HepG2 (cell line): Measurements from ENCODE around the gene PPP1R18. TPM values are rescaled to one million over a fixed set of nuclear protein-coding genes. Genes with fewer than 3 reads are reported as not detected.

ENCODE experiments used
- ATAC-seq: fragments of 200-7000 bp; cut with Tn5 transposase; 3 replicates; pipeline ENCODE4 v1.9.1; 2020; ENCODE audit warnings: mild to moderate bottlenecking, moderate library complexity
- BruUV-seq: library from RNA; stranded (reverse); fragments of 400-500 nt; replicated peaks from 2 replicates; lab custom pipeline; 2021; lab: Mats Ljungman, UMichigan
- CTCF ChIA-PET: fragments of 300-600 bp; formaldehyde crosslinking; extraction: SDS; loops from one replicate; lab custom pipeline; 2021; ENCODE audit warnings: low total read pairs, inconsistent platforms, low intra/inter-chr PET ratio; lab: Yijun Ruan, JAX
- POLR2A ChIA-PET: fragments of 350-600 bp; sonication (Branson Sonifier 250); formaldehyde crosslinking; loops from one replicate; lab custom pipeline; 2020; ENCODE audit warnings: antibody characterized with exemption, inconsistent platforms; lab: Yijun Ruan, JAX
- DNase-seq: peaks from one replicate; pipeline ENCODE4 v3.0.0-alpha.2; 2015; ENCODE audit warnings: low spot score
- FAIRE-seq: peaks from 3 replicates; lab custom pipeline; 2011; peaks lifted over from hg19 to GRCh38; lab: Jason Lieb, UNC
- H2AFZ ChIP-seq: one replicate; pipeline ENCODE4 v1.6.1; 2011; ENCODE audit warnings: low read length, inconsistent platforms
- H3K27ac ChIP-seq: fragments of 300-600 bp; 3 replicates; pipeline ENCODE4 v1.8.0; 2011; ENCODE audit warnings: mixed run types, mild to moderate bottlenecking, mixed read lengths, low read length, inconsistent platforms; ENCODE audit not compliant: insufficient read depth; ENCODE audit errors: extremely low read length
- H3K27me3 ChIP-seq, 2 experiments: fragments of 200-600 bp in 1 of 2; 2 replicates in 1 of 2; 3 replicates in 1 of 2; pipeline versions ENCODE4 v1.6.0 to v1.8.0; 2011; ENCODE audit warnings: low read length in 2 of 2, mild to moderate bottlenecking in 2 of 2, moderate library complexity in 2 of 2, inconsistent platforms in 1 of 2; ENCODE audit not compliant: insufficient read depth in 2 of 2, control insufficient read depth in 1 of 2
- H3K36me3 ChIP-seq, 2 experiments: fragments of 200-600 bp in 1 of 2; replicated peaks in 1 of 2; 2 replicates in 1 of 2; 3 replicates in 1 of 2; pipeline versions ENCODE4 v1.5.1 to v1.8.0; 2011; ENCODE audit warnings: low read length in 2 of 2, inconsistent platforms in 1 of 2; ENCODE audit not compliant: insufficient read depth in 2 of 2, control insufficient read depth in 1 of 2
- H3K4me1 ChIP-seq: 2 replicates; pipeline ENCODE4 v1.5.1; 2012; ENCODE audit warnings: low read length, inconsistent platforms; ENCODE audit not compliant: insufficient read depth
- H3K4me2 ChIP-seq: 2 replicates; pipeline ENCODE4 v1.6.0; 2011; ENCODE audit warnings: low read depth, low read length, inconsistent platforms
- H3K4me3 ChIP-seq, 3 experiments: fragments of 200-600 bp in 1 of 3; sonication (generic), shearing (Covaris generic) in 1 of 3; replicated peaks in 1 of 3; 2 replicates each; pipeline ENCODE4 v1.5.1; 2011 to 2016; ENCODE audit warnings: low read length in 3 of 3, inconsistent platforms in 2 of 3, low read depth in 2 of 3, mild to moderate bottlenecking in 2 of 3, control low read depth in 1 of 3, mixed read lengths in 1 of 3; ENCODE audit not compliant: insufficient read depth in 1 of 3
- H3K79me2 ChIP-seq: one replicate; pipeline ENCODE4 v1.6.1; 2011; ENCODE audit warnings: low read length, inconsistent platforms; ENCODE audit not compliant: insufficient read depth
- H3K9ac ChIP-seq: 2 replicates; pipeline ENCODE4 v1.6.0; 2011; ENCODE audit warnings: mild to moderate bottlenecking, low read depth, low read length, inconsistent platforms; ENCODE audit not compliant: insufficient read depth
- H3K9me3 ChIP-seq: 2 replicates; pipeline ENCODE4 v1.5.1; 2012; ENCODE audit warnings: mild to moderate bottlenecking, low read length
- H4K20me1 ChIP-seq: 2 replicates; pipeline ENCODE4 v1.6.0; 2011; ENCODE audit warnings: inconsistent platforms, mild to moderate bottlenecking, low read length, moderate library complexity; ENCODE audit not compliant: insufficient read depth
- ATRX ChIP-seq: sonication (generic); formaldehyde crosslinking; IDR thresholded peaks from 2 replicates; pipeline ENCODE4 v1.4.0; 2020; ENCODE audit warnings: missing genetic modification reagents, borderline replicate concordance
- FOXO4 ChIP-seq: sonication (generic); formaldehyde crosslinking; conservative IDR thresholded peaks from 2 replicates; pipeline ENCODE4 v1.8.1; 2023; ENCODE audit warnings: missing genetic modification reagents
- GATAD2A ChIP-seq: IDR thresholded peaks from 2 replicates; pipeline ENCODE4 v1.6.1; 2016
- GTF3A ChIP-seq: sonication (generic); formaldehyde crosslinking; conservative IDR thresholded peaks from 2 replicates; pipeline ENCODE4 v1.4.0; 2020; ENCODE audit warnings: mild to moderate bottlenecking, missing genetic modification reagents
- KLF9 ChIP-seq: IDR thresholded peaks from 2 replicates; pipeline ENCODE4 v1.6.1; 2016; ENCODE audit warnings: low read depth
- LCORL ChIP-seq, 2 experiments: fragments of 450-650 bp in 1 of 2; sonication (generic) in 1 of 2; formaldehyde crosslinking in 1 of 2; IDR thresholded peaks; 2 replicates each; pipeline versions ENCODE4 v1.5.0 to v1.6.1; 2017 to 2020; ENCODE audit warnings: antibody characterized with exemption in 1 of 2, missing genetic modification reagents in 1 of 2
- NFATC3 ChIP-seq: sonication (generic); formaldehyde crosslinking; IDR thresholded peaks from 2 replicates; pipeline ENCODE4 v1.5.1; 2020; ENCODE audit warnings: mild to moderate bottlenecking, missing genetic modification reagents
- SNAPC5 ChIP-seq: sonication (generic); formaldehyde crosslinking; IDR thresholded peaks from 2 replicates; pipeline ENCODE4 v1.8.1; 2023; ENCODE audit warnings: mild to moderate bottlenecking, missing genetic modification reagents, borderline replicate concordance
- STAG1 ChIP-seq: sonication (generic); formaldehyde crosslinking; IDR thresholded peaks from 2 replicates; pipeline ENCODE4 v1.4.0; 2020; ENCODE audit warnings: missing genetic modification reagents
- ZFP36L1 ChIP-seq: sonication (generic); formaldehyde crosslinking; IDR thresholded peaks from 2 replicates; pipeline ENCODE4 v1.8.0; 2022; ENCODE audit warnings: mild to moderate bottlenecking, missing genetic modification reagents, moderate library complexity
- ZFP90 ChIP-seq: sonication (generic); formaldehyde crosslinking; IDR thresholded peaks from 2 replicates; pipeline ENCODE4 v1.8.0; 2022; ENCODE audit warnings: missing genetic modification reagents, mild to moderate bottlenecking, inconsistent platforms, borderline replicate concordance
- ZNF136 ChIP-seq: sonication (generic); formaldehyde crosslinking; IDR thresholded peaks from 2 replicates; pipeline ENCODE4 v1.8.1; 2022; ENCODE audit warnings: low read depth, mild to moderate bottlenecking, moderate library complexity, missing genetic modification reagents
- ZNF143 ChIP-seq: sonication (generic); formaldehyde crosslinking; IDR thresholded peaks from 2 replicates; pipeline ENCODE4 v1.4.0; 2020; ENCODE audit warnings: missing genetic modification reagents
- ZNF17 ChIP-seq: sonication (generic); formaldehyde crosslinking; IDR thresholded peaks from 2 replicates; pipeline ENCODE4 v1.5.0; 2020; ENCODE audit warnings: mild to moderate bottlenecking, missing genetic modification reagents
- ZNF30 ChIP-seq: sonication (generic); formaldehyde crosslinking; IDR thresholded peaks from 2 replicates; pipeline ENCODE4 v1.5.0; 2020; ENCODE audit warnings: mild to moderate bottlenecking, missing genetic modification reagents
- ZNF563 ChIP-seq: sonication (generic); formaldehyde crosslinking; IDR thresholded peaks from 2 replicates; pipeline ENCODE4 v1.8.0; 2022; ENCODE audit warnings: mild to moderate bottlenecking, moderate library complexity, missing genetic modification reagents
- ZNF639 ChIP-seq: conservative IDR thresholded peaks from 2 replicates; pipeline ENCODE4 v1.6.1; 2018; ENCODE audit warnings: missing genetic modification reagents
- ZSCAN30 ChIP-seq: sonication (generic); formaldehyde crosslinking; IDR thresholded peaks from 2 replicates; pipeline ENCODE4 v1.5.0; 2020; ENCODE audit warnings: mild to moderate bottlenecking, missing genetic modification reagents
- WGBS: methylation state at CpG from one replicate; pipeline ENCODE4 v1.1.6; 2017; ENCODE audit warnings: low lambda C conversion rate; 5-methylcytosine and 5-hydroxymethylcytosine counted together
- in situ Hi-C: cut with HindIII; loops from 2 replicates; pipeline ENCODE4 v1.10.0; 2017; ENCODE audit warnings: low pct_unique_long_range_greater_than_20kb; ENCODE audit not compliant: extremely low pct_ligation_motif_present
- intact Hi-C: fragments of 100-400 bp; cut with micrococcal nuclease; formaldehyde crosslinking; loops from one replicate; pipeline ENCODE4 v1.10.0; 2022; ENCODE audit not compliant: unreplicated experiment
- polyA plus RNA-seq, 8 experiments: library from polyadenylated mRNA; depleted of rRNA in 3 of 8; stranded (reverse) in 7 of 8; unstranded in 1 of 8; fragments of >200 nt; fragmentation: Illumina TruSeq in 4 of 8; extraction: Trizol in 4 of 8; gene quantifications; 2 replicates each; pipeline versions ENCODE4 v1.2.1 to v1.2.3, GENCODE V29; 2011 to 2016; ENCODE audit warnings: low read depth in 4 of 8, missing spikeins in 1 of 8, mixed read lengths in 1 of 8; ENCODE audit not compliant: insufficient read depth in 1 of 8
- total RNA-seq, 5 experiments: library from RNA; depleted of rRNA; stranded (reverse); fragments of >200 nt; fragmentation: Illumina TruSeq; extraction: Trizol; gene quantifications; 2 replicates each; pipeline ENCODE4 v1.2.3, GENCODE V29; 2016; ENCODE audit warnings: low read depth in 1 of 5
- TF ChIP-seq, protein P1 (sequence below): sonication (generic); formaldehyde crosslinking; IDR thresholded peaks from 2 replicates; pipeline ENCODE4 v1.8.1; 2023; ENCODE audit warnings: mild to moderate bottlenecking, inconsistent platforms, moderate library complexity, missing genetic modification reagents, borderline replicate concordance

The PPP1R18 gene
- total and polyA plus RNA-seq, 2 of the 13 experiments (the other 11 are each of a cell fraction or from before 2014, with no cell fraction given) = 4.9 to 9.2 TPM

DNA sequence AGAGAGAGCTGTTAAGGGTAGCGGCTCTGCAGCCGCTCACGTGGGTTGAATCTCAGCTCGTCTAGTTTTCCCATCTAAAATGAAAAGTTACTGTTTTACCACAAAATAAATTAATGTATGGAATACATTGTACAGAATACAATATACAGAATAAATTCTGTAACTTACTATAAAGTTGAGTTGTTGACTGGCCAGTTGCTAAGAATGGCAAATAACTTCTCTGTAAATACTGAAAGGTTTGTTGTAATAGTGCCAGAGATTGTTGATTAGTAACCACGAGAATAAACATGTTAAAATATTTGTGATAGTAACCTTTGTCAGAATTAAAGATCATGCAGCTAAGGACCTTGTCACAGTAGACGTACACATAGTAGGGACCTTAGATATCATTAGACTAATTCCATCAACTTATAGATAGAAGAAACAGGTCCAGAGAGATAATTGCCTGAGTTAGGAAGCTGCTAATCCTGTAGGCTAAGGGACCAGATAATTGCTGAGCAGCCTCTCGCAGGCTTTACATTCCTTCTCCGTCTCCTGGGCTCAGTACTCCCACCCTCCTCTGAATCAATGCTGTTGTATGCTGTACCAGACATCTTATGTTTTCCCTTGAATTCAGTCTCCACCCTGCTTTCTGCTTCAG lies 4.9 kb upstream of the PPP1R18 start:
- H4K20me1 ChIP-seq = no peaks in the 10 kb centered on the region
- peak overlapping the region; percentile 13 for H2AFZ ChIP-seq
- H3K4me1 ChIP-seq = peaks cover 57% of the 10 kb centered on the region
- DNase-seq (no peak), FAIRE-seq (no peak), ATAC-seq (no peak)
- POLR2A ChIA-PET = interaction anchor here (0.7 to 3.4 kb wide), 23 partner anchors 9 to 192 kb away, joined by 3 to 50 read pairs (median 4); partner anchors contain the start of genes DDR1, DHX16, IER3 and MDC1
- BruUV-seq = TSS peak; percentile 70
- H3K9me3 ChIP-seq = no peaks in the 10 kb centered on the region
- H3K9ac ChIP-seq = peak overlapping the region; percentile 50; the same call in 1 of the 2 replicates
- peak overlapping the region; percentile 83 for H3K4me2 ChIP-seq
- H3K79me2 ChIP-seq = no peaks in the 10 kb centered on the region
- CTCF ChIA-PET = interaction anchor here (1.1 kb wide), 1 partner anchor 31 kb away, joined by 3 read pairs; no protein-coding TSS in a partner anchor
- H3K36me3 ChIP-seq = no peaks in the 10 kb centered on the region
- intact Hi-C loops = loop anchor here (1.0 kb wide), 1 partner anchor 29 kb away; the partner anchor contains the start of gene TUBB
- H3K4me3 ChIP-seq = peak overlapping the region; percentile 84 to 89 (median 87)
- peak overlapping the region; percentile 27 for H3K27ac ChIP-seq
- WGBS = 9% methylated on average over 8 of the region's 8 CpGs
- in situ Hi-C loops = loop anchor here (25.0 kb wide), 1 partner anchor 396 kb away; no protein-coding TSS in a partner anchor
- H3K27me3 ChIP-seq = no peaks in the 10 kb centered on the region
- TF ChIP-seq NFATC3 (CRISPR knock-in tag) = no peak
- 0 out of 2 replicates have a peak, but pooled peaks have one; percentile 66 for TF ChIP-seq ZNF30 (CRISPR knock-in tag)
- no peak for TF ChIP-seq STAG1 (CRISPR knock-in tag)
- TF ChIP-seq GTF3A (CRISPR knock-in tag) = no peak
- TF ChIP-seq ZFP90 (CRISPR knock-in tag) = no peak
- TF ChIP-seq ZNF639 = no peak
- 0 out of 2 replicates have a peak, but pooled peaks have one; percentile 1 for TF ChIP-seq ZNF563
- TF ChIP-seq GATAD2A (CRISPR knock-in tag) = no peak
- no peak for TF ChIP-seq ZNF136 (CRISPR knock-in tag)
- TF ChIP-seq KLF9 = no peak
- 0 out of 2 replicates have a peak, but pooled peaks have one; percentile 27 for TF ChIP-seq ZNF17 (CRISPR knock-in tag)
- peak; percentile 59; the same call in 1 of the 2 replicates for TF ChIP-seq ZSCAN30 (CRISPR knock-in tag)
- peak; percentile 32; the same call in 1 of the 2 replicates for TF ChIP-seq SNAPC5
- TF ChIP-seq ZNF143 (CRISPR knock-in tag) = no peak
- no peak for TF ChIP-seq ATRX (CRISPR knock-in tag)
- TF ChIP-seq, protein P1, sequence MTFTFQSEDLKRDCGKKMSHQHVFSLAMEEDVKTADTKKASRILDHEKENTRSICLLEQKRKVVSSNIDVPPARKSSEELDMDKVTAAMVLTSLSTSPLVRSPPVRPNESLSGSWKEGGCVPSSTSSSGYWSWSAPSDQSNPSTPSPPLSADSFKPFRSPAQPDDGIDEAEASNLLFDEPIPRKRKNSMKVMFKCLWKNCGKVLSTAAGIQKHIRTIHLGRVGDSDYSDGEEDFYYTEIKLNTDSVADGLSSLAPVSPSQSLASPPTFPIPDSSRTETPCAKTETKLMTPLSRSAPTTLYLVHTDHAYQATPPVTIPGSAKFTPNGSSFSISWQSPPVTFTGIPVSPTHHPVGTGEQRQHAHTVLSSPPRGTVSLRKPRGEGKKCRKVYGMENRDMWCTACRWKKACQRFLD (CRISPR knock-in tag) = no peak
- no peak for TF ChIP-seq LCORL (IDR thresholded peaks at IDR 0.05)
- TF ChIP-seq LCORL (CRISPR knock-in tag; IDR thresholded peaks at IDR 0.05) = peak; percentile 6; the same call in 1 of the 2 replicates
- TF ChIP-seq ZFP36L1 (CRISPR knock-in tag) = peak; percentile 74; the same call in 1 of the 2 replicates
- TF ChIP-seq FOXO4 (CRISPR knock-in tag) = 0 out of 2 replicates have a peak, but pooled peaks have one; percentile 57
